HEK293T (cell line): Measurements from ENCODE around the gene FAM118A.

ENCODE experiments used
- CTCF ChIA-PET: fragments of 350-600 bp; formaldehyde crosslinking; extraction: SDS; loops from one replicate; lab custom pipeline; 2021; ENCODE audit warnings: antibody characterized with exemption, inconsistent platforms; lab: Yijun Ruan, JAX
- POLR2A ChIA-PET: fragments of 350-600 bp; formaldehyde crosslinking; extraction: SDS; loops from one replicate; lab custom pipeline; 2020; ENCODE audit warnings: antibody characterized with exemption, inconsistent platforms; lab: Yijun Ruan, JAX
- DNase-seq: peaks from one replicate; pipeline ENCODE4 v3.0.0; 2012; ENCODE audit warnings: mixed read lengths; ENCODE audit errors: extremely low spot score
- ARNT ChIP-seq: fragments of 450-650 bp; IDR thresholded peaks from 2 replicates; pipeline ENCODE4 v1.6.1; 2017; ENCODE audit warnings: mild to moderate bottlenecking
- BHLHE40 ChIP-seq: fragments of 450-650 bp; IDR thresholded peaks from 2 replicates; pipeline ENCODE4 v1.6.1; 2016; ENCODE audit warnings: mild to moderate bottlenecking, moderate library complexity, borderline replicate concordance
- CTBP1 ChIP-seq: fragments of 450-650 bp; IDR thresholded peaks from 2 replicates; pipeline ENCODE4 v1.6.1; 2016; ENCODE audit warnings: borderline replicate concordance
- ELF4 ChIP-seq: fragments of 450-650 bp; IDR thresholded peaks from 2 replicates; pipeline ENCODE4 v1.6.1; 2017; ENCODE audit warnings: antibody characterized with exemption
- FOXA1 ChIP-seq: fragments of 450-650 bp; IDR thresholded peaks from 2 replicates; pipeline ENCODE4 v1.6.1; 2016; ENCODE audit warnings: mild to moderate bottlenecking
- FOXK2 ChIP-seq: fragments of 450-650 bp; IDR thresholded peaks from 2 replicates; pipeline ENCODE4 v1.6.1; 2016; ENCODE audit warnings: mild to moderate bottlenecking
- FOXM1 ChIP-seq: fragments of 450-650 bp; IDR thresholded peaks from 2 replicates; pipeline ENCODE4 v1.6.1; 2017; ENCODE audit warnings: mild to moderate bottlenecking, borderline replicate concordance
- HDGF ChIP-seq: fragments of 450-650 bp; IDR thresholded peaks from 2 replicates; pipeline ENCODE4 v1.6.1; 2017; ENCODE audit warnings: antibody characterized with exemption, borderline replicate concordance
- L3MBTL2 ChIP-seq: fragments of 450-650 bp; conservative IDR thresholded peaks from 2 replicates; pipeline ENCODE4 v1.6.1; 2016; ENCODE audit warnings: mild to moderate bottlenecking
- LEF1 ChIP-seq: fragments of 450-650 bp; IDR thresholded peaks from 2 replicates; pipeline ENCODE4 v1.6.1; 2017; ENCODE audit warnings: mild to moderate bottlenecking, borderline replicate concordance
- NFRKB ChIP-seq: fragments of 450-650 bp; IDR thresholded peaks from 2 replicates; pipeline ENCODE4 v1.6.1; 2016; ENCODE audit warnings: mild to moderate bottlenecking, moderate library complexity
- PKNOX1 ChIP-seq: fragments of 450-650 bp; IDR thresholded peaks from 2 replicates; pipeline ENCODE4 v1.6.1; 2016
- SP1 ChIP-seq: fragments of 450-650 bp; IDR thresholded peaks from 2 replicates; pipeline ENCODE4 v1.6.1; 2017
- SUZ12 ChIP-seq: fragments of 450-650 bp; IDR thresholded peaks from 2 replicates; pipeline ENCODE4 v1.6.1; 2016; ENCODE audit warnings: mild to moderate bottlenecking
- TARDBP ChIP-seq: fragments of 450-650 bp; IDR thresholded peaks from 2 replicates; pipeline ENCODE4 v1.6.1; 2016
- ZNF384 ChIP-seq: fragments of 450-650 bp; IDR thresholded peaks from 2 replicates; pipeline ENCODE4 v1.6.1; 2016

Gene FAM118A

GRCh38 chr22:45312415-45312814 is 2.7 kb downstream of the FAM118A start:
- TF ChIP-seq BHLHE40 (no peak), ZNF384 (no peak), HDGF (no peak), NFRKB (no peak), ARNT (no peak), PKNOX1 (no peak), SP1 (no peak), SUZ12 (no peak), FOXK2 (no peak), L3MBTL2 (no peak), TARDBP (no peak), FOXA1 (no peak), FOXM1 (no peak), CTBP1 (no peak)
- DNase-seq, result no peak
- POLR2A ChIA-PET, result no interaction called here
- CTCF ChIA-PET, result no interaction called here

GRCh38 chr22:45312856-45313255 is 3.1 kb downstream of the FAM118A start:
- DNase-seq, result no peak
- TF ChIP-seq FOXA1 (no peak), L3MBTL2 (no peak), FOXM1 (no peak), TARDBP (no peak), BHLHE40 (no peak), LEF1 (no peak), ARNT (no peak), NFRKB (no peak), ELF4 (no peak), ZNF384 (no peak), CTBP1 (no peak), HDGF (no peak), PKNOX1 (no peak), FOXK2 (no peak), SUZ12 (no peak), SP1 (no peak)
- POLR2A ChIA-PET, result no interaction called here
- CTCF ChIA-PET, result no interaction called here

DNA sequence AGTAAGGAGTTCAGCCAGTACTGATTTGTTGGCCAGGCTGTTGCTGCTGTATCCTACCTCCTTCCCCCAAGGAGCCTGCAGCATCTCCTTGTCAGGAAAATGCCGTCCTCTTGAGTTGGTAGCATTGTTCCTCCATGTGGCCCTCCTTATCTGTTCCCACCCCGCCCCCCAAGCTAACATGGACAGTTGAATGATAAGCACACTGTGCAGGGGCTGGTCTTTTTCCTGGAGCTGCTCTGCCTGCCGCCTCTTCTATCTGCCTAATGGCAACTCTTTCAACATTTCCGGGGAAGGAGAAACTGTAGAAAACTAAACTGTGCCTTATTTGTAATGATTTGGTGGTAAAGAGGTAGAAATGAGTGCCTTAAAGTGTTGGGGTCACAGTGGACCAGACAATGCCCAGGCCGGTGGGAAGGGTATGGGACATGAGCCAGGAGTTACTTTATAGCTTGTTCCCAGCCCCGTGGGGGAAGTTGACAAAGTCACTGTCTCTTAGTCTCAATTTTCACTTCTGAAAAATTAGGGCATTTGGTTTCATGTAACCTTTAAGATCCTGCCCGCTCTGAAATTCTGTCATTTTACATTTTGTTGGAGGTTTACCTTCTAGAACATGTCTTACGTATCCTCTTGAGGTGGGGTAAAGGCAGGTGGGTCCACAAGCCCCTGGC is 4.5 kb downstream of the FAM118A start:
- no peak for DNase-seq
- no peak for TF ChIP-seq FOXK2
- TF ChIP-seq ELF4, result no peak
- POLR2A ChIA-PET, result no interaction called here
- CTCF ChIA-PET, result no interaction called here

GRCh38 chr22:45314786-45315185 is 5.1 kb downstream of the FAM118A start:
- TF ChIP-seq BHLHE40, result no peak
- no peak for TF ChIP-seq HDGF
- TF ChIP-seq ELF4, result no peak
- no peak for TF ChIP-seq NFRKB
- no peak for TF ChIP-seq L3MBTL2
- TF ChIP-seq TARDBP, result no peak
- no peak for TF ChIP-seq LEF1
- no peak for TF ChIP-seq SP1
- TF ChIP-seq ARNT, result no peak
- no peak for TF ChIP-seq FOXA1
- TF ChIP-seq PKNOX1, result no peak
- TF ChIP-seq SUZ12, result no peak
- ChIA-PET CTCF (no interaction called here), POLR2A (no interaction called here)
- DNase-seq, result no peak

DNA sequence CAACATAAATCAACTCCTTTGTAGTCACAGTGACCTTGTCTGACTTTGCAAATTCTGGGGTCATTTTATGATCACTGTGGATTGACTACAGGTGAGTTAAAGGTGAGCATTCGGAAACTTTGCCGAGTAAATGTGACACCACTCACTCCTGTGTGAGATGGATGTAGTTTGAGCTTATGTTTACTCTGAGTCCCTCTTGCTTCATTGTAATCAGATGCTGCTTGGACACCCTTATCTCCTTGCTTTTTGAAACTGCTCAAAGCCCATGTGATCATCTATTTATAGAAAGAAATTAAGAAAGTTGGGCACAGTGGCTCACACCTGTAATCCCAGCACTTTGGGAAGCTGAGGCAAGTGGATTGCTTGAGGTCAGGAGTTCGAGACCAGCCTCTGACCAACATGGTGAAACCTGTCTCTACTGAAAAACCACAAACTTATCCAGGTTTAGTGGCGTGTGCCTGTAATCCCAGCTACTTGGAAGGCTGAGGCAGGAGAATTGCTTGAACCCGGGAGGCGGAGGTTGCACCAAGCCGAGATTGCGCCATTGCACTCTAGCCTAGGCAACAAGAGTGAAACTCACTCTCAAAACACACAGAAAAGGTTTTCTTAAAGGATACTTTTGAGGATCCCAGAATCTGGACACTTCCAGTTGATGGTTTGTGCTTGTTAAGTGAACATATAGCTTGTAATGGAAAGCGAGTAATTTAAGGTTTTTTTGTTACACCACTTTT is 7.2 kb downstream of the FAM118A start:
- TF ChIP-seq FOXK2 (no peak), CTBP1 (no peak), PKNOX1 (peak; percentile 24; the same call in 1 of the 2 replicates), L3MBTL2 (no peak), NFRKB (no peak)
- ChIA-PET CTCF (no interaction called here), POLR2A (no interaction called here)
- DNase-seq, result no peak

GRCh38 chr22:45317551-45318167 is 7.9 kb downstream of the FAM118A start:
- POLR2A ChIA-PET, result no interaction called here
- no peak for TF ChIP-seq BHLHE40
- TF ChIP-seq ARNT, result no peak
- CTCF ChIA-PET, result no interaction called here
- peak; percentile 48 for DNase-seq
